ENCODE results near the gene SAP30BP. TPM values are rescaled to one million over a fixed set of nuclear protein-coding genes. Genes with fewer than 3 reads are reported as not detected.
A peak's percentile ranks its signal among the peaks of the same experiment; 100 is the strongest.

The SAP30BP gene
- total and polyA plus RNA-seq, 4 donors: 20.9 to 33.4 (median 30.2) TPM

DNA sequence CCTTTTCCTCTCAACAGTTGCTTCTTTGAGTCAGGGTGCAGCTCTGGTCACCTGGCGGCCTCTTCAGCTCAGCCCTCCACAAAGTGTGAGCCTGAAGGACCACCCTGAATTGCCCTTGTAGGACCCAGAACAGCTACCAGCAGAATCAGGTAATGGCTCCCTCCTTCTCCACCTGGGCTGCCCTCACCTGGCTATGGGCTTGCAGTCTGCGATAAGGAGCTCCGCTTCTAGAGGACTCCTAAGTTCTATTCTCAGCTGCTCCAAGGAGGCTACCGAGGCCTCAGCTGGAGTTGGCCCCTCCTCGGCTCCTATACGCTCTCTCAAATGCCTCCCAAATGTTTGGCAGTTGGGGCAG is 20.5 kb upstream of the SAP30BP start:
- no peak overlapping the region for H3K4me3 ChIP-seq (ENCODE audit: low read depth in 1 of 3, low read length in 3 of 3)

DNA sequence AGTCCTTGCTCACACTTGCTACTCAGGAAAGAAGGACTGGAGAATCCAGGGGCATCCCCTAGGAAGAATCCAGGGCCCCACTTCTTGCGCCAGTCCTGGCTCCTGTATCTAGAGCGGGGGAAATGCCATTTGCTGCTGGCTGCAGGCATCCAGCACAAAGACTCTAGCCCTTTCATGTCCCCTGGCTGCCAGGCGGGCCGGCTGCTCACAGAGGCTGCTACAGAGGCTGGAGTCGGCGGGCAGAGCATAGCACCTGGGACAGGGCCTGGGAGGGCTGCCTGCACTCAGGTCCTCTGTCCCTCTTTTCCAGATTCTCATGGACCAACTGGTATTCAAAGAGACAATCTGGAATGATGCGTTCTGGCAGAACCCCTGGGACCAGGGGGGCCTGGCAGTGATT is 20.1 kb upstream of the SAP30BP start:
- Histone ChIP-seq H3K27me3 (ENCODE audit: control insufficient read depth in 4 of 4, insufficient read depth in 4 of 4, low read length in 3 of 4) (no peaks in the 10 kb centered on the region), H3K4me3 (ENCODE audit: low read depth in 1 of 3, low read length in 3 of 3) (no peak overlapping the region), H3K9me3 (ENCODE audit: control insufficient read depth in 4 of 4, low read length in 3 of 4) (no peaks in the 10 kb centered on the region), H3K9ac (ENCODE audit: low read depth in 1 of 2, low read length in 2 of 2) (no peak overlapping the region), H3K4me1 (ENCODE audit: control insufficient read depth in 4 of 4, insufficient read depth in 4 of 4, low read length in 3 of 4) (peaks cover 6 to 17% (median 11%) of the 10 kb centered on the region in 4 donors), H3K36me3 (ENCODE audit: control insufficient read depth in 4 of 4, insufficient read depth in 3 of 4, low read depth in 1 of 4, low read length in 3 of 4) (peaks cover 6 to 23% (median 11%) of the 10 kb centered on the region in 4 donors), H3K27ac (ENCODE audit: low read depth in 1 of 2, low read length in 2 of 2) (peak overlapping the region; percentile 81 to 90)
- DNase-seq (ENCODE audit: low spot score): peak; percentile 36
- WGBS: 96% methylated on average over 7 of the region's 7 CpGs
- TF ChIP-seq, protein P1, sequence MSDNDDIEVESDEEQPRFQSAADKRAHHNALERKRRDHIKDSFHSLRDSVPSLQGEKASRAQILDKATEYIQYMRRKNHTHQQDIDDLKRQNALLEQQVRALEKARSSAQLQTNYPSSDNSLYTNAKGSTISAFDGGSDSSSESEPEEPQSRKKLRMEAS (IDR thresholded peaks at IDR 0.05): no peak
- TF ChIP-seq, protein P2, sequence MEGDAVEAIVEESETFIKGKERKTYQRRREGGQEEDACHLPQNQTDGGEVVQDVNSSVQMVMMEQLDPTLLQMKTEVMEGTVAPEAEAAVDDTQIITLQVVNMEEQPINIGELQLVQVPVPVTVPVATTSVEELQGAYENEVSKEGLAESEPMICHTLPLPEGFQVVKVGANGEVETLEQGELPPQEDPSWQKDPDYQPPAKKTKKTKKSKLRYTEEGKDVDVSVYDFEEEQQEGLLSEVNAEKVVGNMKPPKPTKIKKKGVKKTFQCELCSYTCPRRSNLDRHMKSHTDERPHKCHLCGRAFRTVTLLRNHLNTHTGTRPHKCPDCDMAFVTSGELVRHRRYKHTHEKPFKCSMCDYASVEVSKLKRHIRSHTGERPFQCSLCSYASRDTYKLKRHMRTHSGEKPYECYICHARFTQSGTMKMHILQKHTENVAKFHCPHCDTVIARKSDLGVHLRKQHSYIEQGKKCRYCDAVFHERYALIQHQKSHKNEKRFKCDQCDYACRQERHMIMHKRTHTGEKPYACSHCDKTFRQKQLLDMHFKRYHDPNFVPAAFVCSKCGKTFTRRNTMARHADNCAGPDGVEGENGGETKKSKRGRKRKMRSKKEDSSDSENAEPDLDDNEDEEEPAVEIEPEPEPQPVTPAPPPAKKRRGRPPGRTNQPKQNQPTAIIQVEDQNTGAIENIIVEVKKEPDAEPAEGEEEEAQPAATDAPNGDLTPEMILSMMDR (IDR thresholded peaks at IDR 0.05; ENCODE audit: low read depth, low read length, missing input control): no peak
- TF ChIP-seq TAF1 (conservative IDR thresholded peaks at IDR 0.05) (no peak), SP1 (IDR thresholded peaks at IDR 0.05) (no peak), NR2F2 (IDR thresholded peaks at IDR 0.05) (no peak), RXRA (IDR thresholded peaks at IDR 0.05) (no peak), FOXA2 (IDR thresholded peaks at IDR 0.05) (no peak), EGR1 (IDR thresholded peaks at IDR 0.05; ENCODE audit: low read depth in 2 of 2) (no peak), GABPA (IDR thresholded peaks at IDR 0.05 in 1 of 2, conservative IDR thresholded peaks at IDR 0.05 in 1 of 2) (no peak), HNF4G (IDR thresholded peaks at IDR 0.05) (no peak), YY1 (IDR thresholded peaks at IDR 0.05) (no peak), HNF4A (conservative IDR thresholded peaks at IDR 0.05) (no peak), RAD21 (IDR thresholded peaks at IDR 0.05) (no peak)
- TF ChIP-seq, protein P3, sequence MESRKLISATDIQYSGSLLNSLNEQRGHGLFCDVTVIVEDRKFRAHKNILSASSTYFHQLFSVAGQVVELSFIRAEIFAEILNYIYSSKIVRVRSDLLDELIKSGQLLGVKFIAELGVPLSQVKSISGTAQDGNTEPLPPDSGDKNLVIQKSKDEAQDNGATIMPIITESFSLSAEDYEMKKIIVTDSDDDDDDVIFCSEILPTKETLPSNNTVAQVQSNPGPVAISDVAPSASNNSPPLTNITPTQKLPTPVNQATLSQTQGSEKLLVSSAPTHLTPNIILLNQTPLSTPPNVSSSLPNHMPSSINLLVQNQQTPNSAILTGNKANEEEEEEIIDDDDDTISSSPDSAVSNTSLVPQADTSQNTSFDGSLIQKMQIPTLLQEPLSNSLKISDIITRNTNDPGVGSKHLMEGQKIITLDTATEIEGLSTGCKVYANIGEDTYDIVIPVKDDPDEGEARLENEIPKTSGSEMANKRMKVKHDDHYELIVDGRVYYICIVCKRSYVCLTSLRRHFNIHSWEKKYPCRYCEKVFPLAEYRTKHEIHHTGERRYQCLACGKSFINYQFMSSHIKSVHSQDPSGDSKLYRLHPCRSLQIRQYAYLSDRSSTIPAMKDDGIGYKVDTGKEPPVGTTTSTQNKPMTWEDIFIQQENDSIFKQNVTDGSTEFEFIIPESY (IDR thresholded peaks at IDR 0.05): no peak
- TF ChIP-seq, protein P4, sequence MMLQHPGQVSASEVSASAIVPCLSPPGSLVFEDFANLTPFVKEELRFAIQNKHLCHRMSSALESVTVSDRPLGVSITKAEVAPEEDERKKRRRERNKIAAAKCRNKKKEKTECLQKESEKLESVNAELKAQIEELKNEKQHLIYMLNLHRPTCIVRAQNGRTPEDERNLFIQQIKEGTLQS (IDR thresholded peaks at IDR 0.05): no peak

More for the DNA sequence above, 20.5 kb upstream of the SAP30BP start:
- Histone ChIP-seq H3K4me1 (ENCODE audit: control insufficient read depth in 4 of 4, insufficient read depth in 4 of 4, low read length in 3 of 4) (peaks cover 6 to 17% (median 11%) of the 10 kb centered on the region in 4 donors), H3K27ac (ENCODE audit: low read depth in 1 of 2, low read length in 2 of 2) (peak overlapping the region; percentile 81 to 90), H3K36me3 (ENCODE audit: control insufficient read depth in 4 of 4, insufficient read depth in 3 of 4, low read depth in 1 of 4, low read length in 3 of 4) (peaks cover 7 to 23% (median 11%) of the 10 kb centered on the region in 4 donors), H3K27me3 (ENCODE audit: control insufficient read depth in 4 of 4, insufficient read depth in 4 of 4, low read length in 3 of 4) (no peaks in the 10 kb centered on the region), H3K9me3 (ENCODE audit: control insufficient read depth in 4 of 4, low read length in 3 of 4) (no peaks in the 10 kb centered on the region), H3K9ac (ENCODE audit: low read depth in 1 of 2, low read length in 2 of 2) (peak overlapping the region; percentile 24 to 85)
- TF ChIP-seq HNF4G (IDR thresholded peaks at IDR 0.05): no peak
- TF ChIP-seq EGR1 (IDR thresholded peaks at IDR 0.05; ENCODE audit: low read depth in 2 of 2): no peak
- TF ChIP-seq, protein P4 (IDR thresholded peaks at IDR 0.05): no peak
- TF ChIP-seq, protein P1 (IDR thresholded peaks at IDR 0.05): no peak
- no peak for TF ChIP-seq FOXA2 (IDR thresholded peaks at IDR 0.05)
- TF ChIP-seq, protein P2 (IDR thresholded peaks at IDR 0.05; ENCODE audit: low read depth, low read length, missing input control): no peak
- TF ChIP-seq, protein P5, sequence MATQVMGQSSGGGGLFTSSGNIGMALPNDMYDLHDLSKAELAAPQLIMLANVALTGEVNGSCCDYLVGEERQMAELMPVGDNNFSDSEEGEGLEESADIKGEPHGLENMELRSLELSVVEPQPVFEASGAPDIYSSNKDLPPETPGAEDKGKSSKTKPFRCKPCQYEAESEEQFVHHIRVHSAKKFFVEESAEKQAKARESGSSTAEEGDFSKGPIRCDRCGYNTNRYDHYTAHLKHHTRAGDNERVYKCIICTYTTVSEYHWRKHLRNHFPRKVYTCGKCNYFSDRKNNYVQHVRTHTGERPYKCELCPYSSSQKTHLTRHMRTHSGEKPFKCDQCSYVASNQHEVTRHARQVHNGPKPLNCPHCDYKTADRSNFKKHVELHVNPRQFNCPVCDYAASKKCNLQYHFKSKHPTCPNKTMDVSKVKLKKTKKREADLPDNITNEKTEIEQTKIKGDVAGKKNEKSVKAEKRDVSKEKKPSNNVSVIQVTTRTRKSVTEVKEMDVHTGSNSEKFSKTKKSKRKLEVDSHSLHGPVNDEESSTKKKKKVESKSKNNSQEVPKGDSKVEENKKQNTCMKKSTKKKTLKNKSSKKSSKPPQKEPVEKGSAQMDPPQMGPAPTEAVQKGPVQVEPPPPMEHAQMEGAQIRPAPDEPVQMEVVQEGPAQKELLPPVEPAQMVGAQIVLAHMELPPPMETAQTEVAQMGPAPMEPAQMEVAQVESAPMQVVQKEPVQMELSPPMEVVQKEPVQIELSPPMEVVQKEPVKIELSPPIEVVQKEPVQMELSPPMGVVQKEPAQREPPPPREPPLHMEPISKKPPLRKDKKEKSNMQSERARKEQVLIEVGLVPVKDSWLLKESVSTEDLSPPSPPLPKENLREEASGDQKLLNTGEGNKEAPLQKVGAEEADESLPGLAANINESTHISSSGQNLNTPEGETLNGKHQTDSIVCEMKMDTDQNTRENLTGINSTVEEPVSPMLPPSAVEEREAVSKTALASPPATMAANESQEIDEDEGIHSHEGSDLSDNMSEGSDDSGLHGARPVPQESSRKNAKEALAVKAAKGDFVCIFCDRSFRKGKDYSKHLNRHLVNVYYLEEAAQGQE (IDR thresholded peaks at IDR 0.05): no peak
- no peak for TF ChIP-seq HNF4A (conservative IDR thresholded peaks at IDR 0.05)
- TF ChIP-seq TAF1 (conservative IDR thresholded peaks at IDR 0.05): no peak
- WGBS: 95% methylated on average over 6 of the region's 6 CpGs
- DNase-seq (ENCODE audit: low spot score): peak; percentile 35
